IPS-NIHi7 (cell line): ENCODE results near the gene HBG2.
"Not testable (repeated sequence)": the region's sequence is repeated elsewhere in the genome, so short reads cannot be mapped to it uniquely, and the experiment has no call there.

ENCODE experiments used
- DNase-seq: peaks from one replicate; pipeline ENCODE4 v3.0.0; 2012; ENCODE audit warnings: mixed read lengths; ENCODE audit errors: extremely low spot score

The HBG2 gene

GRCh38 chr11:5249807-5250396 is 4.7 kb downstream of the HBG2 start, which contains the start of gene HBG1:
Gene HBG1, minus strand, starts transcription at chr11:5249857. Its CDS starts 53 bp downstream, at chr11:5249804.
- not testable (repeated sequence) for DNase-seq

DNA sequence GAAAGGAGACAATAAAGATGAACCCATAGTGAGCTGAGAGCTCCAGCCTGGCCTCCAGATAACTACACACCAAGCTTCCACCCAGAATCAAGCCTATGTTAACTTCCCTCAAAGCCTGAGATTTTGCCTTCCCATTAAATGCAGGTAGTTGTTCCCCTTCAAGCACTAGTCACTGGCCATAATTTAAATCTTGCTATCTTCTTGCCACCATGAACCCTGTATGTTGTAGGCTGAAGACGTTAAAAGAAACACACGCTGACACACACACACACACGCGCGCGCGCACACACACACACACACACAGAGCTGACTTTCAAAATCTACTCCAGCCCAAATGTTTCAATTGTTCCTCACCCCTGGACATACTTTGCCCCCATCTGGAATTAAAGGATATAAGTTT is 6.1 kb downstream of the HBG2 start:
- DNase-seq, result not testable (repeated sequence)

DNA sequence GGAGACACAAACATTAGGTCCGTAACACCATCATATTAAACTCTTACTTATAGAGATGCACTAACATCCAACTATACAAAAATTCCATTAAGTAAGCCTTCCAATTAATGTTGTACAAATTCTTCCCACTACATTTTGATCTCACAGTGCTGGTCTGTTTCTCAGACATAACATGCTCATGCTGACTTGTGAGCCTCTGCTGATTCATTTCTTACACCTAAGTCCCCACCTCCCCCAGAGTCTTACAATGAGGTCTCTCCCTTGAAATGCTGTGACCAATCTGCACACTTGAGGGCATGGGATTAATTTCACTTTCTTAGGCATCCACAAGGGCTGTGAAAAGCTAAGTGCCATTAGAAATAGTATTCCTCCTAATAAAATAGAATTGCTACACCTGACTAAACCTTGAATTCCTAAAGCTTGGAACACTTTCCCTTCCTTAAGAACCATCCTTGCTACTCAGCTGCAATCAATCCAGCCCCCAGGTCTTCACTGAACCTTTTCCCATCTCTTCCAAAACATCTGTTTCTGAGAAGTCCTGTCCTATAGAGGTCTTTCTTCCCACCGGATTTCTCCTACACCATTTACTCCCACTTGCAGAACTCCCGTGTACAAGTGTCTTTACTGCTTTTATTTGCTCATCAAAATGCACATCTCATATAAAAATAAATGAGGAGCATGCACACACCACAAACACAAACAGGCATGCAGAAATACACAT is 6.9 kb downstream of the HBG2 start:
- no peak for DNase-seq

- no peak for DNase-seq
Observed at GRCh38 chr11:5246772-5247471, 7.7 kb downstream of the HBG2 start.

DNA sequence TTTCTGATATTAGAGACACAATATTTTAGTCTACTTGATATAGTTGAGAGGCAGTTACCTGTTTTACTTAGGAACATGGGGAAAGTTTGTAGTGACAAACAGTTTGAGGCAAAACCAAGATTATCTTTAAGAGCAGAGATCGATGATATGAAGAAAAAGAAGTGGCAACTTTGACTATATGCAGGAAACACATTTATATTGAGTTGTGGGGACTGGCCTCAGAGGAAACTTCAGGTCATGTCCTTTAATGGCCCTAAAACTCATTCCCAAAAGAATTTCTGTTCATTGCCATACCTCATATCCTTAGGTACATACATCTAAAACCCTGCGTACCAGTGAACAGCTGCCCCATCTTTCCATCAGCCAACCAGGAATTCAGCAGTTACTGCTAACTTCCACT is 9.4 kb downstream of the HBG2 start:
- DNase-seq, result no peak

GRCh38 chr11:5243816-5244180 is 10.8 kb downstream of the HBG2 start:
- no peak for DNase-seq

DNA sequence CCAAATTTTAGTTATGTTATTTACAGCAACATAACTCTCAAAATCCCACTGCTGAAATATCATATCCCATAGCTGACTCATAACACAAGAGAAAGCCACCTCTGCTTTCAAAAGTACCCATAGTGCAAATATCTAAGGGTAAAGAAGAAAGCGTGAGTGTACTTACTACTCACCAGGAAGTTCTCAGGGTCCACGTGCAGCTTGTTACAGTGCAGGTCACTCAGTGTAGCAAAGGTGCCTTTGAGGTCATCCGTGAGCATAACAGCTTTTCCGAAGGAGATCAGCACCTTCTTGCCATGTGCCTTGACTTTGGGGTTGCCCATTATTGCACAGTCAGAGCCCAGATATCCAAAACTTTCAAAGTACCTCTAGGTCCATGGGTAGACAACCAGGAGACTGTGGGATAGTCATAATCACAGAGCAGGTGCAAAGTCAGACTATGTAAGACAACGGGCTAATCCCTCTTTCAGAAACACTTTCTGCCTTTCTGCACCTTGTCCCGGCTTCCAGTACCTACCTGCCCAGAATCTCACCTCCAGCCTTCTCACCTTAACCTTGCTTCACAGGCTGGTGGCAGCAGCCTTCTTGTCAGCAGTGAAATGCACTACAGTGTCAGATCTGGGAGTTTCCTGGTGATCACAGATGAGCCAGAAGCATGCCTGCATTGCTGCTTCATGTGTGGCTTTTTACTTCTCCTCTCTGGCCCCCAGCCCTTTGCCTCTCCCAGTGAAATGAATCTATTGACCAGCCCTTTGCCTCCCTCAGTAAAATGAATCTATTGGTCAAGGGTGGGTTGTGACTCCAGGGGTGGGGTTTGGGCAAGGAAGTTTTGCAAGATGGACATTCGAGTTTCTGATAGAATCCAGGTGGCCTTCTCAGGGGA is 11.4 kb downstream of the HBG2 start:
- DNase-seq, result no peak

GRCh38 chr11:5242208-5242607 is 12.4 kb downstream of the HBG2 start:
- DNase-seq, result no peak

- DNase-seq, result no peak
Observed at GRCh38 chr11:5241458-5241857, 13.1 kb downstream of the HBG2 start.

DNA sequence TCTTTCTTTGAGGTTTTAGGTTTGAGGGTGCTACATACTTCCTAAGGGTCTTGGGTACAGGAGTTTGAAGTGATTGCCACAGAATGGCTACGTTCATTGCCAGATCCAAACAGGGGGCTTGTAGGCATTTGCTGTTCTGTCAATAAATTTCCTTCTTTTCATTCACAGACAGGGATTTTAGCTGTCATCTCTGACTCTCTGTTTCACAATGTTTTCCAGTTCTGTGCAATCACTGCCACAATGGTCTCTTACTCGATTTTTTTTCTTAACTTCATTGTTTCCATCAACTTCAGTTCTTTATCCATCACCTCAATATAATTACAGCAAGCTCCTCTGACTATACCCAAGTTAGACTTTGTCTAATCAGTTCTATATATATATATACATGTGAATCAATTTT is 14.1 kb downstream of the HBG2 start:
- no peak for DNase-seq

DNA sequence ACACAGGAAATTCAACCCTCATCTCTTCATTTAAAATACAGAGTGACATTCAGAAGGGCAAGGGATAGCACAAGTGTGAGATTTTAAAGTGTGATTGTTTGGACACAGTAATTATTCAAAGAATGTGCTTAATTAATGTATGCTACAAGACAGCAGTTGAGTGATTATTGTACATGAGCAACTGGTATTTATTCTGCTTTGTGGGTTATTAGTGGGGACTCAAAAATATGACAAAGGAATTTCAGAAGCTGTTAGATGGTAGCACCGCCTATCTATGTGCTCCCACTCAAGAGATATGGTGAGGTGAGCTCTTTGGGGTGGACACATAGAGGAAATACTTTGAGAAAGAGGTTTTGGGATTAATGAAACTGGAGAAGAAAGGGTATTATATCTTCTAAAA is 14.5 kb downstream of the HBG2 start:
- DNase-seq, result no peak

DNA sequence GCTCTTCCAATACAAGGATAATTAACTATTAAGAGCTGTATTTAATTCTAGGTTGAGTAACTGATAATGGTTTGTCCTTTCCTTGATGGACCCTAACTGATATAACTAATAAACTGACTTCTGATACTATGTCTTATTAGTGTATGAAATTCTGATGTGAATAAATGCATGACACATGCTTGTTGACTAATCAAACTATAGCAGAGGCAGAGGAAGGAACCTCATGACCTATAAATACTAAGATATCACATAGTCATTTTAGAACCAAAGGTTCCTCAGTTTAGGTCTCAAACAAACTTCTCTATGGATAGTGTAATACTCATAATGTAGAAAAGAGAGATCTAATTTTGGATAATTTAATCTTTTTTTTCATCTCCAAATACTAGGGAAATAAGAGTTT is 15.5 kb downstream of the HBG2 start:
- DNase-seq, result no peak

DNA sequence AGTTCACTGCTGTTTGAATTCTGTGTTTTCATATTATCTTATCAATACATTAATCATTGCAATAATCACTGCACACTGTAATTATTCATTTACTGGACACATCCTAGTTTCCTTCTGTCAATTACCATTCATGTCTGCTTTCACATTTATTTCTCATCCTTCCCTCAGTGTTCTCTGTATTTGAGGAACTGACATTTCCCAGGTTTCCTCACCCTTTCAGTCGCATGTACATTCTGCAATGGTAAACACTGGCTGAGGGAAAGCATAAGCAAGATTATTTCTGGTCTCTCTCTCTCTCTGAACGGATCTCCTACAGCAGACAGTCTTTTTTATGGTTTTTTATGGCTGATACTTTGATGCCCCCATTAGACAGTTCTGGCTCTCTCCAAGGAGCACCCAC is 16.1 kb downstream of the HBG2 start:
- DNase-seq, result no peak

DNA sequence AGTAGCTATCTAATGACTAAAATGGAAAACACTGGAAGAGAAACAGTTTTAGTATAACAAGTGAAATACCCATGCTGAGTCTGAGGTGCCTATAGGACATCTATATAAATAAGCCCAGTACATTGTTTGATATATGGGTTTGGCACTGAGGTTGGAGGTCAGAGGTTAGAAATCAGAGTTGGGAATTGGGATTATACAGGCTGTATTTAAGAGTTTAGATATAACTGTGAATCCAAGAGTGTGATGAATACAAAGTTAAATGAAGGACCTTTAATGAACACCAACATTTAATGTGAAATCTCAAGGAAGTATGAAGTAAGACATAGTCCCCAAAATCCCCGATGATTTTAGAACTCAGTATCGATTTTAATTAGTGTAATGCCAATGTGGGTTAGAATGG is 17.2 kb downstream of the HBG2 start:
- no peak for DNase-seq

GRCh38 chr11:5235364-5236095 is 19.1 kb downstream of the HBG2 start:
- no peak for DNase-seq

- no peak for DNase-seq
Observed at GRCh38 chr11:5234381-5234834, 20.2 kb downstream of the HBG2 start, which contains the start of gene HBD. Gene HBD, minus strand, starts transcription at chr11:5234483. Its CDS starts 50 bp downstream, at chr11:5234433.

- DNase-seq, result no peak
Observed at GRCh38 chr11:5233307-5233706, 21.3 kb downstream of the HBG2 start.

GRCh38 chr11:5232821-5233220 is 21.8 kb downstream of the HBG2 start:
- no peak for DNase-seq

- no peak for DNase-seq
Observed at GRCh38 chr11:5232176-5232575, 22.4 kb downstream of the HBG2 start.

DNA sequence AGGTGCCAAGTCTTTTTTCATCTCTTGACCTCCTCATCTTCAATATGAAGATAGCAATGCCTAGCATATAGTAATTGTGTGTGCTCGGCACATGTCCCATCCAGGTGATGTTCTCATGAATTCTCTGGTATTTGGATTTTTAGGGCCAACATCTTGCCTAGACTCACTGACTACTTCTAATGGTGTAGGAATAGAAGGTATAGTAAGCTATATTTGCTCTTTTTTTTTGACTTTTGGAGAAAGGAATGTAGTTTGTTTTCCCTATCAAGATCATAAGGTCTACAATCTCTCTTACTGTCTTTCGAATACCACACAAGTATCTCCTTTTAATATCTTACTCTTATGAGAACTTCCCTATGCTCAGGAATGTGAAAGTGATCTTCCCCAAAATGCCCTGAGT is 23.5 kb downstream of the HBG2 start:
- no peak for DNase-seq

DNA sequence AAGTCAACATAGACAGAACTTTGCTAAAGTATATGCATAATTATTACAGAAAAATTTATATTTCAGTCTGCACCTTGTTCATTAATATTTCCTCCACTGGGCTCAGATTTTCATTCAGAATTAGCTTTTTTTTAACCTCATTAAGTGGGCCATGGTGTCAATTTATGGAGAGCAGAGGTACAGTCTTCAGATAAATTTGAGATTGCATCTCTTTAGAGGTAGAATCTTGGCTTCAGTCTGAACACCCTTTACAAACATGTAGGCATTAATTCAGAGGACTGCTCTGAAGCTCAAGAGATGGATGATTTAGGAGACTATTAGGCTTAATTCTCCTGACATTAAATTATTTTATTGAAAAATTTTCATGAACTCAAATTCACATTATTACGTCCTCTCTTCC is 24.3 kb downstream of the HBG2 start:
- no peak for DNase-seq
